Kasumi-1 (cell line): Measurements from ENCODE around the gene VWF.

ENCODE experiments used
- DNase-seq, 2 experiments: peaks; one replicate each; lab custom pipeline; 2025; lab: John Stamatoyannopoulos, UW

VWF gene

GRCh38 chr12:5947006-5947405 lies 177.5 kb downstream of the VWF start:
- no peak for DNase-seq

GRCh38 chr12:5946388-5946787 lies 178.1 kb downstream of the VWF start:
- no peak for DNase-seq

GRCh38 chr12:5945071-5946008 lies 179.1 kb downstream of the VWF start, which contains the start of gene ANO2:
ANO2 (minus strand) TSS chr12:5945259; CDS start chr12:5945217, 42 bp downstream.
- DNase-seq, result no peak

GRCh38 chr12:5944688-5945070 lies 179.8 kb downstream of the VWF start:
- DNase-seq, result no peak

GRCh38 chr12:5944053-5944452 lies 180.4 kb downstream of the VWF start:
- DNase-seq, result no peak

GRCh38 chr12:5941907-5942306 lies 182.6 kb downstream of the VWF start:
- DNase-seq, result no peak

GRCh38 chr12:5927732-5928516 lies 196.5 kb downstream of the VWF start:
- no peak for DNase-seq

- DNase-seq, result no peak
Measured at GRCh38 chr12:5925646-5926045, 198.8 kb downstream of the VWF start.

- no peak for DNase-seq
Measured at GRCh38 chr12:5924342-5924741, 200.1 kb downstream of the VWF start.

- DNase-seq, result no peak
Measured at GRCh38 chr12:5923751-5924150, 200.7 kb downstream of the VWF start.

- DNase-seq, result no peak
Measured at GRCh38 chr12:5923043-5923605, 201.3 kb downstream of the VWF start.

GRCh38 chr12:5921966-5922899 lies 202.2 kb downstream of the VWF start:
- DNase-seq, result no peak

GRCh38 chr12:5921027-5921909 lies 203.2 kb downstream of the VWF start:
- no peak for DNase-seq

GRCh38 chr12:5916785-5917290 lies 207.6 kb downstream of the VWF start:
- DNase-seq, result no peak

GRCh38 chr12:5915511-5915910 lies 209.0 kb downstream of the VWF start:
- DNase-seq, result no peak

- DNase-seq, result no peak
Measured at GRCh38 chr12:5914387-5915149, 209.9 kb downstream of the VWF start.

GRCh38 chr12:5913387-5913786 lies 211.1 kb downstream of the VWF start:
- DNase-seq, result no peak

GRCh38 chr12:5912437-5913334 lies 211.8 kb downstream of the VWF start:
- no peak for DNase-seq
